Gastrocnemius medialis (tissue), 4 donors: Measurements from ENCODE around the gene KNG1. TPM values are rescaled to one million over a fixed set of nuclear protein-coding genes. Genes with fewer than 3 reads are reported as not detected.
"Not testable (repeated sequence)": the region's sequence is repeated elsewhere in the genome, so short reads cannot be mapped to it uniquely, and the experiment has no call there.

Source experiments
- ATAC-seq, 2 donors: fragments of 150-250 bp; one replicate each; pipeline ENCODE4 v1.9.1; 2016
- DNase-seq, 2 donors: peaks; one replicate each; pipeline ENCODE4 v3.0.0-alpha.2; 2019
- H3K27ac ChIP-seq, 4 donors: fragments of 200-600 bp; sonication (generic); 1 replicate in 1 of 4; 2 replicates in 3 of 4; pipeline ENCODE4 v1.5.1; 2016 to 2018; ENCODE audit warnings: mild to moderate bottlenecking in 2 of 4, moderate library complexity in 1 of 4
- H3K27me3 ChIP-seq, 3 donors: fragments of 200-600 bp; sonication (generic) in 2 of 3; 1 replicate in 1 of 3; 2 replicates in 2 of 3; pipeline versions ENCODE4 v1.5.1 to v1.6.0; 2016 to 2019; ENCODE audit warnings: mild to moderate bottlenecking in 1 of 3, moderate library complexity in 1 of 3
- H3K36me3 ChIP-seq, 2 donors: fragments of 200-600 bp; sonication (generic) in 1 of 2; one replicate each; pipeline ENCODE4 v1.5.1; 2017 to 2018
- H3K4me1 ChIP-seq, 2 donors: fragments of 200-600 bp; sonication (generic) in 1 of 2; one replicate each; pipeline ENCODE4 v1.5.1; 2016 to 2017; ENCODE audit warnings: mild to moderate bottlenecking in 2 of 2
- H3K4me3 ChIP-seq, 4 donors: fragments of 200-600 bp; sonication (generic) in 3 of 4; 1 replicate in 1 of 4; 2 replicates in 3 of 4; pipeline ENCODE4 v1.5.1; 2016 to 2019; ENCODE audit warnings: mild to moderate bottlenecking in 2 of 4
- H3K9me3 ChIP-seq, 3 donors: fragments of 200-600 bp; sonication (generic) in 2 of 3; 1 replicate in 1 of 3; 2 replicates in 2 of 3; pipeline ENCODE4 v1.5.1; 2016 to 2019
- POLR2A ChIP-seq, 2 donors: fragments of 450-650 bp; IDR thresholded peaks; one replicate each; pipeline ENCODE4 v1.6.1; 2017; ENCODE audit warnings: antibody characterized with exemption in 2 of 2, mild to moderate bottlenecking in 2 of 2, moderate library complexity in 2 of 2
- in situ Hi-C, 4 donors: fragments of 200-750 bp; cut with MboI; loops; one replicate each; pipeline versions ENCODE4 v1.15.0 to v1.8.0; 2017; ENCODE audit warnings: low sequenced_read_pairs in 4 of 4
- intact Hi-C: fragments of 100-400 bp; cut with DNase I; formaldehyde crosslinking; loops from one replicate; pipeline ENCODE4 v1.15.1; 2023; ENCODE audit warnings: low total_unique reads
- total RNA-seq, 4 donors: library from RNA; depleted of rRNA; stranded (reverse); fragments of >200 nt; gene quantifications; one replicate each; pipeline versions ENCODE4 v1.1.0 to v1.2.3, GENCODE V29; 2016
- TF ChIP-seq, protein P1 (sequence below), 5 experiments: fragments of 450-650 bp in 3 of 5; fragments of 200-600 bp in 2 of 5; sonication (generic) in 2 of 5; IDR thresholded peaks in 4 of 5; conservative IDR thresholded peaks in 1 of 5; 1 replicate in 4 of 5; 2 replicates in 1 of 5; pipeline ENCODE4 v1.5.1; 2016 to 2019; ENCODE audit warnings: antibody characterized with exemption in 5 of 5, mild to moderate bottlenecking in 3 of 5, moderate library complexity in 3 of 5

The KNG1 gene
- total RNA-seq, 4 donors from 2014 or later = 0.55 to 1.2 TPM; not detected in 2

DNA sequence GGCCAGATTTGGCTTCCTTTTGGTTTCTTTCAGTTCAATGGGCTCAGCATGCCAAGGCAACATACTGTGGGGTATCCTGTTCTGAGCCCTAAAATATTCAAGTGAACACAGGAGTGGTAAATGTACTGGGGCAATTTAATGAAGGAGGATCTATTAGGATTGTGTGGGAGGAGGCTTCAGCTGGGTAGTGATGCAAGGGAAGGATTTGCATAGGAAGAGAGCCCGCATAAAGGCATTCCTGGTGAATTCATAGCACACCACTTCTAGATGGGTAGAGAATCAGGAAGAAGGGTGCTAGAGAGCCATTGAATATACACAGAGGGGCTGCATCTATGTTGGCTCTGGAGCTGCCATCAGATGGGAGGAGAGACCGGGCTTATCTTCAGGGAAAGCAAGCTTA is 20.6 kb upstream of the KNG1 start:
- intact Hi-C loops = no loop called here

DNA sequence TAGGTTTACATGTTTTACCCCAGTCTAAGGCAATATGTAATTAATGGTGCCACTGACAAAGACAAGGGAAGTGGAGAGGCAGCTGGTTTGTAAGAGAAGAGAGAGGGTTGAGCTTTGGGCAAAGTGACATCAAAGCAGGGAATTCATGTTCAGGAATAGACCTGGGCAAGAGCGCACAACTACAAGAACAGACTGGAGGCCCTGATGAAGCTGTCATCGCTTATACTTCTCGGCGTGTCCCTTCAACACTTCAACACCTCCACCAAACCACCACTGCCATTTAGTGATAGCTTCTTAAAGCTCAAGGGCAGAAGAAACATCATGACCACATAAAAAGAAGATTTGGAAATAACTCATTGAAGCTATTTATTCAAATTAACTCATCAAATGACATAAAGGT is 19.6 kb upstream of the KNG1 start:
- no peaks in the 10 kb centered on the region for H3K4me1 ChIP-seq
- no peak overlapping the region for H3K27ac ChIP-seq
- no peak for ATAC-seq
- no peaks in the 10 kb centered on the region for H3K36me3 ChIP-seq
- H3K4me3 ChIP-seq = no peak overlapping the region
- in situ Hi-C loops = no loop called here
- intact Hi-C loops = no loop called here
- no peak for DNase-seq
- no peaks in the 10 kb centered on the region for H3K27me3 ChIP-seq
- H3K9me3 ChIP-seq = no peaks in the 10 kb centered on the region
- TF ChIP-seq, protein P1, sequence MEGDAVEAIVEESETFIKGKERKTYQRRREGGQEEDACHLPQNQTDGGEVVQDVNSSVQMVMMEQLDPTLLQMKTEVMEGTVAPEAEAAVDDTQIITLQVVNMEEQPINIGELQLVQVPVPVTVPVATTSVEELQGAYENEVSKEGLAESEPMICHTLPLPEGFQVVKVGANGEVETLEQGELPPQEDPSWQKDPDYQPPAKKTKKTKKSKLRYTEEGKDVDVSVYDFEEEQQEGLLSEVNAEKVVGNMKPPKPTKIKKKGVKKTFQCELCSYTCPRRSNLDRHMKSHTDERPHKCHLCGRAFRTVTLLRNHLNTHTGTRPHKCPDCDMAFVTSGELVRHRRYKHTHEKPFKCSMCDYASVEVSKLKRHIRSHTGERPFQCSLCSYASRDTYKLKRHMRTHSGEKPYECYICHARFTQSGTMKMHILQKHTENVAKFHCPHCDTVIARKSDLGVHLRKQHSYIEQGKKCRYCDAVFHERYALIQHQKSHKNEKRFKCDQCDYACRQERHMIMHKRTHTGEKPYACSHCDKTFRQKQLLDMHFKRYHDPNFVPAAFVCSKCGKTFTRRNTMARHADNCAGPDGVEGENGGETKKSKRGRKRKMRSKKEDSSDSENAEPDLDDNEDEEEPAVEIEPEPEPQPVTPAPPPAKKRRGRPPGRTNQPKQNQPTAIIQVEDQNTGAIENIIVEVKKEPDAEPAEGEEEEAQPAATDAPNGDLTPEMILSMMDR (IDR thresholded peaks at IDR 0.05 in 4 of 5, conservative IDR thresholded peaks at IDR 0.05 in 1 of 5) = no peak
- TF ChIP-seq POLR2A (IDR thresholded peaks at IDR 0.05) = no peak

More for the DNA sequence above, 20.6 kb upstream of the KNG1 start:
- no peaks in the 10 kb centered on the region for H3K9me3 ChIP-seq
- in situ Hi-C loops = no loop called here
- no peak overlapping the region for H3K4me3 ChIP-seq
- H3K27me3 ChIP-seq = no peaks in the 10 kb centered on the region
- H3K36me3 ChIP-seq = no peaks in the 10 kb centered on the region
- H3K4me1 ChIP-seq = no peaks in the 10 kb centered on the region
- H3K27ac ChIP-seq = no peak overlapping the region
- TF ChIP-seq, protein P1 (IDR thresholded peaks at IDR 0.05 in 4 of 5, conservative IDR thresholded peaks at IDR 0.05 in 1 of 5) = no peak
- no peak for TF ChIP-seq POLR2A (IDR thresholded peaks at IDR 0.05)
- no peak for DNase-seq
- ATAC-seq = no peak

DNA sequence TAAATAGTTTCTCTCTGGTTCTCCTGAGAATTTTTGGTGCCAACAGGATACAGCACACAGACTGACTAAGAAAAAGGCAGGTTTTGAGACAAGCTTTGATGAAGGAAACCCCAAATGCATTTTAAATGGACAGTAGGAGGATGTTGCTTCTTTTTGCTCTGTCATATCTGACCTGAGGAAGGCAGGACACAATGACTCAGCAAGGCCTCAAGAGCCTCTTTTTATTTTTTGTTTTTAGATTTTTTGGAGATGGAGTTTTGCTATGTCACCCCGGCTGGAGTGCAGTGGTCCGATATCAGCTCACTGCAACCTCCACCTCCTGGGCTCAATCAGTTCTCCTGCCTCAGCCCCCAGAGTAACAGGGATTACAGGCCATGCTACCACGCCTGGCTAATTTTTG is 16.9 kb upstream of the KNG1 start:
- in situ Hi-C loops = no loop called here
- Histone ChIP-seq H3K4me3 (no peak overlapping the region), H3K4me1 (no peaks in the 10 kb centered on the region), H3K36me3 (no peaks in the 10 kb centered on the region), H3K27me3 (no peaks in the 10 kb centered on the region), H3K27ac (no peak overlapping the region), H3K9me3 (no peaks in the 10 kb centered on the region)
- DNase-seq (no peak), ATAC-seq (no peak)
- intact Hi-C loops = no loop called here
- TF ChIP-seq, protein P1 (IDR thresholded peaks at IDR 0.05 in 4 of 5, conservative IDR thresholded peaks at IDR 0.05 in 1 of 5) = no peak
- no peak for TF ChIP-seq POLR2A (IDR thresholded peaks at IDR 0.05)

DNA sequence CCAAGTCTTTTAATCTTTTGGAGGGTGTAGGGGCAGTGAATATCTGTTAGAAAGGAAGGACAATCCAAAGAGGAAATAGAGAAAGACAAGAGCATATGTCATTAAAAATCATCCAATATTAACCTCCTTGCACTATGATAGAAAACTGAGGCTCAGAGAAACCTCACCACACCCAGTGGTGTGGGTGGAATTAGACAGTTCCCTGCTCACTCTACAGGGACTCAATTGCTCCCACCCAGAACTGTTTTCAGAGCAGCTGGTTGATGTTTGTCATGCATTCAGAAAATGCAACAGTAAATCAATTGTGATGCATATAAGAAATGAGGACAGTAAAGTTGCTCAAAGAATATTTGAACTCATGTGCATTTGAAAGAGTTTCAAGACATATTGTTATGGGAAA is 14.7 kb upstream of the KNG1 start:
- in situ Hi-C loops, H3K36me3 ChIP-seq, H3K27ac ChIP-seq, H3K4me3 ChIP-seq, H3K4me1 ChIP-seq, intact Hi-C loops, H3K9me3 ChIP-seq, ATAC-seq, DNase-seq, H3K27me3 ChIP-seq: not testable (repeated sequence)

DNA sequence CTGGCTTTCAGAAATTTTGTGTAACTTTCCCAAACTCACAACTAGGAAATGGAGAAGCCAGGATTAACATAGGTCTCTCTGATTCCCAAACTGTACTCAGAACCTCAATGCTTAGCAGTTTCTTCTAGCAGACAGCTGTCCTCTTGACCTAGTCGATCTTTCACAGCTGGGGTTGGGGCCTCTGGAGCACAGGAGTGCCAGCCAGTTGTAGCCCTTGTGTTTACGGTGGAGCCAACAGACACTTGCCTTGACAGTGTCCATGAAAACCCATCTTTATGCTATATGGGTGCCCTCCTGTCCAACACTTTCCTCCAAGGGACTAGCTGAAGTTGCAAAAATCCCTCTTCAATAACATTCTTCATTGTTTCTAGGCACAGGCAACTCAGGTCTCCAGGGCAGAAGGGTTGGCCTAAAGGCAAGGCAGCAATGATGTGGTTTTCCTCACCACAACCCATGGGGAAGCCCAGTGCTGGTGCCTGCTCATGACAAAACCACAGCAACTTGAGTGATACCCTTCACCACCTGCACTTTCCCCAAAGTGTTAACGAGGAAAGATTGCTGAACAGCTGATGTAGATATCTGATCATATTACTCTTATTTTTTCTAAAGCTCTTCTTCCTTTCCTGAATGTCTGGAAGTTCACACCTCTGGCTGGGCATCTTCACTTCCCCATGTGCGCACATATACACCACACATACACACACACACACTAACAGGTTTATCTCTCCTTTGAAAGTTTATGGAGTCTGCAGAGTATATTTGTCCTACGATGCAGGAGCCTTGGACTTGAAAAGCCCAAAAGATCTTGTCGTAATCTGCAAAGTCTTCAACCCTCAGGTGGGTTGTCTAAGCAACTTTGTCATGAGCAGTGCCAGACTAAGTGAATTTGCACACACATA is 11.0 kb upstream of the KNG1 start:
- Histone ChIP-seq H3K36me3 (no peaks in the 10 kb centered on the region), H3K4me1 (no peaks in the 10 kb centered on the region), H3K27me3 (no peaks in the 10 kb centered on the region), H3K9me3 (no peaks in the 10 kb centered on the region), H3K27ac (no peak overlapping the region), H3K4me3 (no peak overlapping the region)
- intact Hi-C loops = no loop called here
- in situ Hi-C loops = no loop called here
- TF ChIP-seq POLR2A (IDR thresholded peaks at IDR 0.05) = no peak
- TF ChIP-seq, protein P1 (IDR thresholded peaks at IDR 0.05 in 4 of 5, conservative IDR thresholded peaks at IDR 0.05 in 1 of 5) = no peak
- ATAC-seq (no peak), DNase-seq (no peak)
